AG04449 (cell line): ENCODE results near the gene CCL7.

ENCODE experiments used
- CTCF ChIA-PET: fragments of 350-600 bp; formaldehyde crosslinking; extraction: SDS; loops from one replicate; lab custom pipeline; 2021; ENCODE audit warnings: antibody characterized with exemption; lab: Yijun Ruan, JAX
- POLR2A ChIA-PET: fragments of 400-600, 350-600 bp; formaldehyde crosslinking; extraction: SDS; loops from one replicate; lab custom pipeline; 2020; ENCODE audit warnings: antibody characterized with exemption, inconsistent platforms; lab: Yijun Ruan, JAX
- DNase-seq: peaks from one replicate; pipeline ENCODE4 v3.0.0-alpha.2; 2010; ENCODE audit warnings: low read depth, low spot score
- H3K4me3 ChIP-seq: 2 replicates; pipeline ENCODE4 v1.5.1; 2011; ENCODE audit warnings: low read depth, mild to moderate bottlenecking, control low read depth, low read length
- CTCF ChIP-seq: IDR thresholded peaks from one replicate; pipeline ENCODE4 v1.5.1; 2011; ENCODE audit warnings: mild to moderate bottlenecking, moderate library complexity, low read length, control low read depth, inconsistent platforms; ENCODE audit not compliant: insufficient read depth; ENCODE audit errors: missing control alignments

CCL7 gene

GRCh38 chr17:34308371-34308770 is 38.4 kb downstream of the CCL7 start:
- POLR2A ChIA-PET, result no interaction called here
- TF ChIP-seq CTCF, result no peak
- no peak overlapping the region for H3K4me3 ChIP-seq
- DNase-seq, result no peak
- CTCF ChIA-PET, result interaction anchor here (0.8 to 14.9 kb wide), 6 partner anchors 8 to 137 kb away, joined by 3 to 183 read pairs (median 6); partner anchors contain the start of gene CCL1

- CTCF ChIA-PET, result interaction anchor here (1.1 to 14.9 kb wide), 3 partner anchors 11 to 109 kb away, joined by 3 to 183 read pairs (median 163); partner anchors contain the start of gene CCL1
- no peak for TF ChIP-seq CTCF
- POLR2A ChIA-PET, result no interaction called here
- DNase-seq, result no peak
- no peak overlapping the region for H3K4me3 ChIP-seq
These were observed 41.3 kb downstream of the CCL7 start for GRCh38 chr17:34311291-34311690.

- no peak overlapping the region for H3K4me3 ChIP-seq
- no peak for TF ChIP-seq CTCF
- DNase-seq, result peak; percentile 52
- POLR2A ChIA-PET, result no interaction called here
- CTCF ChIA-PET, result interaction anchor here (1.0 to 14.9 kb wide), 4 partner anchors 8 to 110 kb away, joined by 3 to 183 read pairs (median 84); partner anchors contain the start of gene CCL1
These were observed 42.1 kb downstream of the CCL7 start for GRCh38 chr17:34312080-34312479.

GRCh38 chr17:34313164-34313563 is 43.1 kb downstream of the CCL7 start:
- ChIA-PET POLR2A (no interaction called here), CTCF (interaction anchor here (0.5 to 14.9 kb wide), 5 partner anchors 9 to 116 kb away, joined by 3 to 183 read pairs (median 5); partner anchors contain the start of gene CCL1)
- TF ChIP-seq CTCF, result no peak
- H3K4me3 ChIP-seq, result no peak overlapping the region
- no peak for DNase-seq

- CTCF ChIA-PET, result interaction anchor here (1.3 to 14.9 kb wide), 3 partner anchors 45 to 114 kb away, joined by 3 to 163 read pairs (median 7); partner anchors contain the start of gene CCL1
- TF ChIP-seq CTCF, result no peak
- H3K4me3 ChIP-seq, result no peak overlapping the region
- DNase-seq, result no peak
- POLR2A ChIA-PET, result no interaction called here
These were observed 44.3 kb downstream of the CCL7 start for GRCh38 chr17:34314279-34314678.

- CTCF ChIA-PET, result interaction anchor here (0.6 to 8.8 kb wide), 3 partner anchors 13 to 118 kb away, joined by 3 to 50 read pairs (median 8); no protein-coding TSS in a partner anchor
- no peak for DNase-seq
- POLR2A ChIA-PET, result no interaction called here
- no peak overlapping the region for H3K4me3 ChIP-seq
- no peak for TF ChIP-seq CTCF
These were observed 48.5 kb downstream of the CCL7 start for GRCh38 chr17:34318474-34318873.
